Glomerular endothelial cell (primary cell): ENCODE results near the gene KRTAP4-7. TPM values are rescaled to one million over a fixed set of nuclear protein-coding genes. Genes with fewer than 3 reads are reported as not detected.
"Not testable (repeated sequence)": the region's sequence is repeated elsewhere in the genome, so short reads cannot be mapped to it uniquely, and the experiment has no call there.

ENCODE experiments used
- DNase-seq: peaks from one replicate; pipeline ENCODE4 v3.0.0-alpha.2; 2011; ENCODE audit warnings: low read depth, low spot score; ENCODE audit errors: extremely low read depth
- total RNA-seq: library from RNA; depleted of rRNA; stranded (reverse); fragments of >200 nt; gene quantifications from 2 replicates; pipeline ENCODE4 v1.2.3, GENCODE V29; 2015

Gene KRTAP4-7
- total RNA-seq, 1 donor from 2014 or later = not detected

GRCh38 chr17:41065016-41065689 lies 18.8 kb upstream of the KRTAP4-7 start:
- not testable (repeated sequence) for DNase-seq

- no peak for DNase-seq
These were observed 17.9 kb upstream of the KRTAP4-7 start, which contains the start of gene KRTAP2-4 for GRCh38 chr17:41065829-41066624. KRTAP2-4 (minus strand) TSS chr17:41065879; CDS start chr17:41065845, 34 bp downstream.

GRCh38 chr17:41067281-41067680 lies 16.7 kb upstream of the KRTAP4-7 start:
- DNase-seq = no peak

GRCh38 chr17:41069031-41069430 lies 14.9 kb upstream of the KRTAP4-7 start:
- no peak for DNase-seq

- DNase-seq = no peak
These were observed 12.2 kb upstream of the KRTAP4-7 start for GRCh38 chr17:41071606-41072360.

GRCh38 chr17:41073676-41074075 lies 10.3 kb upstream of the KRTAP4-7 start:
- DNase-seq = no peak

GRCh38 chr17:41076788-41077187 lies 7.2 kb upstream of the KRTAP4-7 start:
- no peak for DNase-seq

GRCh38 chr17:41082626-41083025 lies 1.3 kb upstream of the KRTAP4-7 start:
- no peak for DNase-seq

GRCh38 chr17:41083427-41083826 lies 523 bp upstream of the KRTAP4-7 start:
- DNase-seq = not testable (repeated sequence)

GRCh38 chr17:41088760-41089352 lies 4.9 kb downstream of the KRTAP4-7 start:
- not testable (repeated sequence) for DNase-seq

- no peak for DNase-seq
These were observed 12.1 kb downstream of the KRTAP4-7 start for GRCh38 chr17:41096055-41096454.

GRCh38 chr17:41098042-41098441 lies 14.1 kb downstream of the KRTAP4-7 start, which contains the start of gene KRTAP4-8:
KRTAP4-8 (minus strand) TSS chr17:41098142; CDS start chr17:41098084, 58 bp downstream.
- DNase-seq = no peak

GRCh38 chr17:41098481-41098880 lies 14.5 kb downstream of the KRTAP4-7 start:
- DNase-seq = no peak

- peak; percentile 22 for DNase-seq
These were observed 15.9 kb downstream of the KRTAP4-7 start for GRCh38 chr17:41099682-41100480.

GRCh38 chr17:41101586-41102259 lies 17.8 kb downstream of the KRTAP4-7 start, which contains the start of gene KRTAP4-16:
KRTAP4-16 (minus strand) TSS chr17:41102209; CDS start chr17:41102209, 0 bp downstream.
- no peak for DNase-seq

- no peak for DNase-seq
These were observed 19.9 kb downstream of the KRTAP4-7 start for GRCh38 chr17:41103896-41104295.

GRCh38 chr17:41104386-41105038 lies 20.6 kb downstream of the KRTAP4-7 start:
- not testable (repeated sequence) for DNase-seq

GRCh38 chr17:41105347-41105746 lies 21.4 kb downstream of the KRTAP4-7 start, which contains the start of gene KRTAP4-9:
KRTAP4-9 (plus strand) TSS chr17:41105389; CDS start chr17:41105389, 0 bp downstream.
- DNase-seq = not testable (repeated sequence)
